Measurements from ENCODE around the gene TNNT2.

TNNT2 gene

GRCh38 chr1:201376107-201376463 is 1.4 kb downstream of the TNNT2 start:
- DNase-seq = no peak

GRCh38 chr1:201375169-201375568 is 2.3 kb downstream of the TNNT2 start:
- DNase-seq = no peak

GRCh38 chr1:201374364-201374763 is 3.1 kb downstream of the TNNT2 start:
- no peak for DNase-seq

- DNase-seq = no peak
These were observed 5.7 kb downstream of the TNNT2 start for GRCh38 chr1:201371792-201372191.

GRCh38 chr1:201371276-201371675 is 6.2 kb downstream of the TNNT2 start:
- DNase-seq = no peak

GRCh38 chr1:201370500-201370899 is 7.0 kb downstream of the TNNT2 start:
- DNase-seq = no peak

- no peak for DNase-seq
These were observed 8.3 kb downstream of the TNNT2 start for GRCh38 chr1:201369209-201369608.

GRCh38 chr1:201366696-201367095 is 10.8 kb downstream of the TNNT2 start:
- no peak for DNase-seq

- no peak for DNase-seq
These were observed 12.2 kb downstream of the TNNT2 start for GRCh38 chr1:201365251-201365650.

GRCh38 chr1:201364808-201365105 is 12.7 kb downstream of the TNNT2 start:
- no peak for DNase-seq

- no peak for DNase-seq
These were observed 14.0 kb downstream of the TNNT2 start for GRCh38 chr1:201363467-201363866.

- no peak for DNase-seq
These were observed 14.6 kb downstream of the TNNT2 start for GRCh38 chr1:201362906-201363305.

- peak; percentile 40 for DNase-seq
These were observed 15.6 kb downstream of the TNNT2 start for GRCh38 chr1:201361652-201362504.

- DNase-seq = no peak
These were observed 16.4 kb downstream of the TNNT2 start for GRCh38 chr1:201360901-201361651.

GRCh38 chr1:201360486-201360885 is 17.0 kb downstream of the TNNT2 start:
- DNase-seq = no peak

GRCh38 chr1:201359873-201360210 is 17.6 kb downstream of the TNNT2 start:
- no peak for DNase-seq

- no peak for DNase-seq
These were observed 18.2 kb downstream of the TNNT2 start for GRCh38 chr1:201359031-201359872.

- DNase-seq = no peak
These were observed 18.9 kb downstream of the TNNT2 start for GRCh38 chr1:201358596-201358995.

GRCh38 chr1:201357636-201358348 is 19.7 kb downstream of the TNNT2 start:
- no peak for DNase-seq

- DNase-seq = no peak
These were observed 20.3 kb downstream of the TNNT2 start for GRCh38 chr1:201357211-201357610.

GRCh38 chr1:201356701-201357100 is 20.8 kb downstream of the TNNT2 start:
- no peak for DNase-seq

GRCh38 chr1:201356236-201356635 is 21.2 kb downstream of the TNNT2 start:
- DNase-seq = no peak

GRCh38 chr1:201355471-201355870 is 22.0 kb downstream of the TNNT2 start:
- no peak for DNase-seq

Data from activated CD4-positive, alpha-beta T cell treated with anti-CD3 and anti-CD28 coated beads, Interleukin-2, amount 50 U/mL, for 16 hours (primary cell).